Mesenteric fat pad (tissue), 1 donor: ENCODE data around the gene P3H1. TPM values are rescaled to one million over a fixed set of nuclear protein-coding genes. Genes with fewer than 3 reads are reported as not detected.

Experiments used
- DNase-seq: peaks from one replicate; pipeline ENCODE4 v3.0.0-alpha.2; 2020; ENCODE audit warnings: low spot score
- total RNA-seq: library from RNA; stranded (reverse); fragmentation: NEBNext Ultra II Directional; extraction: Animal tissue kit (Norgen Biotek cat#: 25700); gene quantifications from one replicate; pipeline ENCODE4 v1.2.1, GENCODE V29; 2021
- donor health status: DM: yes; HTN: yes; CAD: no.

Gene P3H1
- total RNA-seq, 1 donor from 2014 or later, result 29.5 TPM

GRCh38 chr1:42774928-42775526 lies 8.2 kb upstream of the P3H1 start:
- no peak for DNase-seq

DNA sequence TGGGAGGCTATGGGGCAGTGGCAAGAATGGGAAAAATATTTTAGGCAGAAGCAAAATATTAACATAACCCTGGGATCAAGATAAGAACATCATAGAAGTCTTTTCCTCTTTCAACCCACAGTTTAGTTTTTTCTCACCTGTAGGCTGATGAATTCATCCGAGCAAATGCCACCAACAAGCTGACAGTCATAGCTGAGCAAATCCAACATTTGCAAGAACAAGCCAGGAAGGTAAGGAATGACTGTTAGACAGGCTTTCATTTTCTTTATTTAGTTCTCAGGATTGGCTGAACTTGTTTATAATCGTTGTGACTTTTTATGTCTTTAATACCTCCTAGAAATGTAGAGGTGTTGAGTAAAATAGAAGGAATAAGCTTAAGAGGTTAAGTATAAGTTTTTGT lies 6.6 kb upstream of the P3H1 start:
- DNase-seq, result no peak

GRCh38 chr1:42769811-42770210 lies 3.0 kb upstream of the P3H1 start:
- no peak for DNase-seq

DNA sequence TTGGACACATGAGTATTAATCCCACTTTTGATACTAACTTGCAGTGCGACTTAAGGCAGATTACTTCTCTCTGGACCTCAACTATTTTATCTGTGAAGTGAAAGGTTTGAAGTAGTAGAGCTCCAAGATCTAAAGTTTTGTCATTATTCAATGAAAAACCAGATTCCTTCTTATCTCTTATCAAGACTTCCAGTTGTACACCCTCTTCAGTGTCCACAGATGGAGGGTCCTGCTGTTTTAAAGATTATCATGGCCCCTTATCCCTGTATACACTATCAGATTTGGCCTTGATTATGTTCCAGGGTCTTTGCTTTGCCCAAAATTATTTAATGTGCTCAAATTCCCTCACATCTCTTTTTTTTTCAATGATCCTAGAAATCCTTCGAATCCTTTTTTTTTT lies 1.3 kb upstream of the P3H1 start:
- no peak for DNase-seq

- no peak for DNase-seq
These were observed 727 bp upstream of the P3H1 start for GRCh38 chr1:42767510-42768000.

DNA sequence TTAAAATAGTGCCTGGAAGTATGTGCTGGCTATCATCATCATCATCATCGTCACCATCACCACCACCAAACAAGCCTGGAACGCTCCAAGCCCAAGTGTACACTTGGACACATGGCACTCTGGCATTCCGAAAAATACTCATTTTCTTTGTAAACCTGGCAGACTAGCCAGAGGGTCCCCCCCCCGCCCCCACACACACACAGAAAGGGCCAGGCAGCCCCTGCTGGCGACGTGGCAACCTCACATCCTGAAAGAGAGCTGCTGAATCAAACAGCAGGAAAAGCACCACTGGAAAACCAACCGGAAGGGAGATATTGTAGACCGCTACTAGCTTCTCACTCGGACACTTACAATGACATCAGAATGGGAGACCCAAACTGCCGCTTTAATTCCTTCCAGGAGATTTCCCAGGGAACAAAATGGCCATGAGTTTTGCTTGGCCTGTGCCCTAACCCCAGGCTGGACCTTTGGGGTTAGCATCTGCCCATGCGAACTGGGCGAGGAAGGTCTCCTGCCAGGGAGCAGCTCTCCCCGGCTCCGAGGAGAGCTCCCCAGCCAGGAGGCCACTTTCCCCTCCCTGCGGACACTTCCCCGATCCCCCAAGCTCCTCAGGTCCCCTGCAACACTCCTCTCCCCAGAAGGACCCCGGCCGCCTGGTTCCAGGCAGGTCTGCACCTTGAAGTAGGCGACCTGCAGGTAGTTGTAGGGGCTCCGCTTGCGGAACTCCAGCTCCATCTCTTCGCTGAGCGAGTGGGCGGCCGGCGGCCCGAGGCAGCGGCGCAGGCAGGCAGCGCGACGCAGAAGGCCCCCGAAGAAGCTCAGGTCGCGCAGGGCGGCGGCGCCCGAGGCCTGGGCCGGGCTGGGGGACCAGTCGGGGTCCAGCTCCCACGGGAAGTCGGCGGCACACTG lies 742 bp downstream of the P3H1 start:
- DNase-seq, result no peak

- no peak for DNase-seq
These were observed 1.6 kb downstream of the P3H1 start for GRCh38 chr1:42765269-42765668.

DNA sequence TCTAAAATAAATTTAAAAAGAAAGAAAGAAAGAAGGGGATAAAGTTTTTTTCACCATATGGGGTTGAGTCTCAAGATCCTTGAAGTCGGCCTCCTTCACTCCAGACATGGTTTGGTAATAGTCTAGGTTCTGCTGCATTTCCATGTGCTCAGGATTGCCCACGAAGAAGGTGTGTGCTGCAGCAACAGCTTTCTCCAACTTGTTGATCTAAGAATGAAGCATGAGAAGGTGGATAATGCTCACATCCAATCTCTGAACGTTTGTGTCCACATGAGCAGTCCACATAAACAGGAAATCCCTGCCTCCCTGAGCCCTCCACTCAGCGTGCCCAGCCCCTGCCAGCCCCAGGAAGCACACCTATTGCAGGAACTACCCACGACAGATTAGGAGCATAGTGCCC lies 4.6 kb downstream of the P3H1 start:
- DNase-seq, result no peak

DNA sequence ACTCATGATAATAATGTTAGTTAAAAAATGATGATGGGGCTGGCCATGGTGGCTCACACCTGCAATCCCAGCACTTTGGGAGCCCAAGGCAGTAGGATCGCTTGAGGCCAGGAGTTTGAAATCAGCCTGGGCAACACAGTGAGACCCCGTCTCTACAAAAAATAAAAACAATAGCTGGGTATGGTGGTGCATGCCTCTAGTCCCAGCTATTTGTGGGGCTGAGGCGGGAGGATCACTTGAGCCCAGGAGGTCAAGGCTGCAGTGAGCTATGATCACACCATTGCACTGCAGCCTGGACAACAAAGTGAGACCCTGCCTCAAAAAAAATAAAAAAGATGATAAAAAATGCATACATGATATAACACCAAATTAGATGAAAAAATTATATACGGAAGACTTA lies 5.3 kb downstream of the P3H1 start:
- no peak for DNase-seq

DNA sequence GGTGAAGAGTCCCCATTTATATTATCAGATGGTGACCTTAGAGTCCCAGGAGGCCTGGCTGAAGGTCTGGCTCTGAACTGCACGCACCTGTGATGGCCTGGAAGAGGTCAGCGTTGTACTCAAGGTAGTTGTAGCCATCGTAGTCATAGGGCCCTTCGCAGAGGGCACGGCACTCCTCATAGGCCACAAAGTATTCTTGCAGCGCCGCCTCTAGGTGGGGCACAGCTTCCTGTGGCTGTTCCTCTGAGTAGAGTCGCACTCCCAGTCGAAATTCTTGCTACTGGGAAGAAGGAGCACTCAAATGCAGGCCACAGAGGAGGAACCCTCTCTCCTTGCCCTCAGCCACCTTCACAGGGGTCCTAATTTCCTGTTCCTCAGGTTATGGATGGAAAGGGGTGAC lies 7.7 kb downstream of the P3H1 start:
- DNase-seq, result no peak

DNA sequence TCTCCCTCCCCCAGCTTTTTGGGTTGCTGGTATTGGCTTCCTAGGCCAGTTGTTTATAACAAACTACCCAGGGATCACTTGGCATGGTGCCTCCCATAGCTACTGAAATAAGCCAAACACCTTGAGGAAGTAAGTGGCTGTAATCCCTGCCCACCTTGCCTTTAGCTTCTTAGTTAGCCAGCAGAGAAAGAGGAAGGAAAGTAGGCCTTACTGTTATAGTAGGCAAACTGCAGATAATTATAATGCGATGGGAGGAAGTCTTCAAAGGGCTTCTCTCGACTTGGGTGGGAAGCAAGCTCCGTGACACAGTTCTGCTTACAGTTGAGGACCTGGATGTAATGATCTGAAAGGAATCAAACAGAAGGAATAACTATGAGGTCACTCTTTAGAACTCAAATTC lies 8.2 kb downstream of the P3H1 start:
- no peak for DNase-seq

DNA sequence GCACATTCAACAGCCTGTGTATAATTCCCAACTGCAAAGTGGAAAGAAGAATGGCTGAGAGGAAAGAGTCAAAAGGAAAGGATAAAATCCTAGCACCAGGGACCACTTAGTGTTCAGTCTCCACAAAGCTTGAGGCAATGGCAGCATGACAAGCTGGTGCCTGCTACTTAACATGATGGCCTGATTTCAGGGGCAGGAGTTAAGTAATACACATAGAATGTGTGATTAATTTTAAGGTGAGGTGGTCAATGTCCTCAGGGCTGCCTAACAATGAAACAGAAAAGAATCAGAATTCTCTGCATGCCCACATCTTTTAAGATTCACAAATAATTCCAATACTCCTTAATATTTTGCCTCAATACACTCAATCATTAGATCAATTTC lies 8.9 kb downstream of the P3H1 start:
- no peak for DNase-seq

DNA sequence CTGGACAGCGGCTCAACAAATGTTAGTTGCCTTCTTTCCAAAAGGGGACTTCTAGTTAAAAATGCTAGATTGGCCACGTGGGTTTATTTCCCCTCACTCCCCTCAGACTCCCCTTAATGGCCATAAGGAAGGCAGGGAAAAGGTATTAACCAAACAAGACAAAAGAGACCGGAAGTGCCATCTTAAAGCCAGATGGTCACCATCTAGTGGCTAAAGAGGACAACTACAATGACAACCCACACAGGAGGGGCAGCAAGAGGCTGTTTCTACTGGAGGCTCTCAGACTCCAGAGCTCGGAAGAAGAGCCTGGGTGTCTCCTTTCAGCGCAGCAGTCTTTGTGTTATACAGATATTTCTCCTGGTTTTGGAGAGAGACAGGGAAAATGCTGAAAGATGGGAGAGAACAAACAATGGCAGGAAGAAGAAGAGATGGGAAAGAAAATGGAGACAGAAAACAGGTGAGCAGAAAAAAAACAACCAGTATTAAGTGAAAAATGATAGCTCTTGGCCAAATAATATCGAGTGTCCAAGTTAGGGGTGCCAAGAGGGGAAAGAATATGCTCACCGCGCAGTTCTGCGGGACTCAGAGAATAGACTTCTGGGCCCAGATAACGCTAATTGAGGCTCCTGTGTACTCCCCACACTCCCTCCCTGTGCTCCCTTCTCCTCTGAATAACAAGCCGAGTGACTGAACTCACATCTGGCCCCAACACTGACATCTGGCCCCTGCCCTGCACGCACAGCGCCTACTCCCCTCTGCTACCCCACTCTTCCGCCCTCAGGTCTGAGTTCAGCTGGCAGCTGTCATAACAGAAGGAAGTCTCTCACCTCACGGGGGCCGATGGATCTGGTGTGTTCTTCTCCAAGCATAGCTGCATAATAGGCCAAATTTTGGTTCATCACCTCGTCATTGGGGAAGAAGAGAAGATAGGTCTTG lies 9.6 kb downstream of the P3H1 start:
- no peak for DNase-seq

GRCh38 chr1:42753070-42753469 lies 13.8 kb downstream of the P3H1 start:
- no peak for DNase-seq

DNA sequence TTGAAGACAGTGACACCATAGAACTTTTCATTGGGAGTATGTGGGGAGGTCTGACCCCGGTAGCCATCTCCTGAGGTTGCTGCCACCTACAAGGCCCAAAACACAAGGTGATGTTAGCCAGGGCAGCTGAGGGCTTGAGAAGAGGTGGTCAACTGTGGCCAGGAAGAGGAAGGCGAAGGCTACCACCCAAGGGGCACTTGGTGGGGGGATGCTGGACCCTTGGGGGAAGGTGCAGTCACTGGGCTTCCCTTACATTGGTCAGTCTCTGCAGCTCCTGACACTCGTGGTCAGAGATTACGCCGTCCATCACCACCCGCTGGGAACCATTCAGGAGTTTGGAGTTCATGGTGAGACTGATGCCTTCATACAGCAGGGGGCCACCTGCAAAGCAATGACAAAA lies 14.5 kb downstream of the P3H1 start:
- peak; percentile 59 for DNase-seq

- DNase-seq, result peak; percentile 53
These were observed 15.2 kb downstream of the P3H1 start for GRCh38 chr1:42751511-42752070.

- peak; percentile 80 for DNase-seq
These were observed 16.8 kb downstream of the P3H1 start for GRCh38 chr1:42750041-42750440.

- peak; percentile 72 for DNase-seq
These were observed 18.1 kb downstream of the P3H1 start for GRCh38 chr1:42748461-42749410.

DNA sequence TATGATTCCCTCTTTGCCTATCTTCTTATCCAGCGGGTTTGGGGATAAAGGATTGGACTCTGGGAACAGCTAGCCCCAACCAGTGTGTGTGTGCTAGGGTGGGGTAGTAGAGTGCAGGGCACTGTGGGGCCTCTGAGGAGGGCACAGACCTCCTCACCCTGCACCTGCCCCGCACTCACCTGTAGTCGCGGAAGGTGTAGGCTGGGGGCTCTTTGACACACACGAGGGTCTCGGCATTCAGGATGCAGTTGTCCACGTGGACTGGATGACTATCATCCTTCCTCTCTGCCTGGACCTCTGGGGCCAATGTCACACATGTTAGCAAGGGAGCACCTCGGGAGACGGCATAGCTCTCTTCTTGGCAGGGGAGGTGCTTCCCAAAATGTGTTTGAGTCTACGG lies 18.8 kb downstream of the P3H1 start:
- peak; percentile 47 for DNase-seq

GRCh38 chr1:42747125-42747524 lies 19.7 kb downstream of the P3H1 start:
- DNase-seq, result peak; percentile 83
